Smooth muscle cell (in vitro differentiated cells): ENCODE results near the gene NPAS3. TPM values are rescaled to one million over a fixed set of nuclear protein-coding genes. Genes with fewer than 3 reads are reported as not detected.

Experiments used
- DNase-seq: peaks from one replicate; lab custom pipeline; 2025; ENCODE audit not compliant: unreplicated experiment; lab: John Stamatoyannopoulos, UW
- H2AFZ ChIP-seq: fragments of 200-600 bp; sonication (generic); 2 replicates; pipeline ENCODE4 v1.6.0; 2016; ENCODE audit warnings: antibody characterized with exemption, low read depth, mild to moderate bottlenecking
- H3F3A ChIP-seq: fragments of 200-600 bp; sonication (generic); 2 replicates; pipeline ENCODE4 v1.6.0; 2017; ENCODE audit warnings: antibody characterized with exemption, low read depth
- H3K27ac ChIP-seq: fragments of 200-600 bp; sonication (generic); 2 replicates; pipeline ENCODE4 v1.5.1; 2016; ENCODE audit warnings: low read depth, mild to moderate bottlenecking
- H3K27me3 ChIP-seq: fragments of 200-600 bp; sonication (generic); 2 replicates; pipeline ENCODE4 v1.6.1; 2016; ENCODE audit warnings: low read depth, mild to moderate bottlenecking
- H3K36me3 ChIP-seq: fragments of 200-600 bp; sonication (generic); 2 replicates; pipeline ENCODE4 v1.5.1; 2016; ENCODE audit warnings: low read depth
- H3K4me1 ChIP-seq: fragments of 200-600 bp; sonication (generic); 2 replicates; pipeline ENCODE4 v1.5.1; 2016; ENCODE audit warnings: low read depth
- H3K4me2 ChIP-seq: fragments of 200-600 bp; sonication (generic); 2 replicates; pipeline ENCODE4 v1.6.0; 2016; ENCODE audit warnings: mild to moderate bottlenecking
- H3K4me3 ChIP-seq: fragments of 200-600 bp; sonication (generic); 2 replicates; pipeline ENCODE4 v1.5.1; 2016; ENCODE audit warnings: mild to moderate bottlenecking
- H3K79me2 ChIP-seq: fragments of 200-600 bp; sonication (generic); 2 replicates; pipeline ENCODE4 v1.6.0; 2016; ENCODE audit warnings: low read depth, mild to moderate bottlenecking
- H3K9ac ChIP-seq: fragments of 200-600 bp; sonication (generic); 2 replicates; pipeline ENCODE4 v1.6.0; 2016; ENCODE audit warnings: low read depth
- H3K9me3 ChIP-seq: fragments of 200-600 bp; sonication (generic); replicated peaks from 2 replicates; pipeline ENCODE4 v1.5.1; 2016; ENCODE audit warnings: low read depth
- H4K20me1 ChIP-seq: fragments of 200-600 bp; sonication (generic); 2 replicates; pipeline ENCODE4 v1.6.0; 2016; ENCODE audit warnings: low read depth
- CTCF ChIP-seq: fragments of 200-600 bp; sonication (generic); IDR thresholded peaks from 2 replicates; pipeline ENCODE4 v1.5.1; 2017; ENCODE audit warnings: borderline replicate concordance, mild to moderate bottlenecking, antibody characterized with exemption; ENCODE audit not compliant: insufficient read depth, poor library complexity, severe bottlenecking
- WGBS: methylation state at CpG from one replicate; pipeline ENCODE4 v1.1.7; 2016; ENCODE audit warnings: low lambda C conversion rate; 5-methylcytosine and 5-hydroxymethylcytosine counted together
- polyA plus RNA-seq: library from polyadenylated mRNA; unstranded; fragments of >200 nt; fragmentation: Nextera tagmentation; extraction: Ambion mirVana; gene quantifications from 2 replicates; pipeline ENCODE4 v1.2.1, GENCODE V29; 2016
- total RNA-seq: library from RNA; depleted of rRNA; stranded (reverse); fragments of >200 nt; gene quantifications from 2 replicates; pipeline ENCODE4 v1.2.3, GENCODE V29; 2014

NPAS3 gene
- total and polyA plus RNA-seq, 2 experiments from 2014 or later, result 0.79 to 2.0 TPM

- no peaks in the 10 kb centered on the region for H3K36me3 ChIP-seq
- H4K20me1 ChIP-seq, result no peaks in the 10 kb centered on the region
- H3K4me1 ChIP-seq, result no peaks in the 10 kb centered on the region
- no peak overlapping the region for H3K4me2 ChIP-seq
- no peak overlapping the region for H3K9ac ChIP-seq
- no peaks in the 10 kb centered on the region for H3K79me2 ChIP-seq
- H3K4me3 ChIP-seq, result no peak overlapping the region
- no peaks in the 10 kb centered on the region for H3F3A ChIP-seq
- no peaks in the 10 kb centered on the region for H3K9me3 ChIP-seq
- 73% methylated on average over 3 of the region's 3 CpGs for WGBS
- H3K27ac ChIP-seq, result no peak overlapping the region
- no peak for DNase-seq
- peak overlapping the region; percentile 0 for H2AFZ ChIP-seq
- no peak for TF ChIP-seq CTCF
- no peaks in the 10 kb centered on the region for H3K27me3 ChIP-seq
These were observed 721.6 kb downstream of the NPAS3 start for GRCh38 chr14:33660248-33660647.

- no peak for DNase-seq
- Histone ChIP-seq H3K9ac (no peak overlapping the region), H3K4me1 (no peaks in the 10 kb centered on the region), H3K36me3 (no peaks in the 10 kb centered on the region), H3K9me3 (no peaks in the 10 kb centered on the region), H4K20me1 (no peaks in the 10 kb centered on the region), H3F3A (no peaks in the 10 kb centered on the region), H3K4me3 (no peak overlapping the region), H3K79me2 (no peaks in the 10 kb centered on the region), H3K27me3 (no peaks in the 10 kb centered on the region), H2AFZ (no peak overlapping the region), H3K27ac (no peak overlapping the region), H3K4me2 (no peak overlapping the region)
- TF ChIP-seq CTCF, result no peak
- 95% methylated on average over 3 of the region's 3 CpGs for WGBS
These were observed 722.4 kb downstream of the NPAS3 start for GRCh38 chr14:33661101-33661500.

- H3F3A ChIP-seq, result no peaks in the 10 kb centered on the region
- no peaks in the 10 kb centered on the region for H3K4me1 ChIP-seq
- no peaks in the 10 kb centered on the region for H3K9me3 ChIP-seq
- no peak overlapping the region for H2AFZ ChIP-seq
- WGBS, result 84% methylated on average over 4 of the region's 4 CpGs
- no peak overlapping the region for H3K27ac ChIP-seq
- no peak for TF ChIP-seq CTCF
- H3K79me2 ChIP-seq, result no peaks in the 10 kb centered on the region
- H3K36me3 ChIP-seq, result no peaks in the 10 kb centered on the region
- H3K27me3 ChIP-seq, result no peaks in the 10 kb centered on the region
- no peak overlapping the region for H3K4me2 ChIP-seq
- no peaks in the 10 kb centered on the region for H4K20me1 ChIP-seq
- no peak overlapping the region for H3K9ac ChIP-seq
- DNase-seq, result no peak
- H3K4me3 ChIP-seq, result no peak overlapping the region
These were observed 729.4 kb downstream of the NPAS3 start for GRCh38 chr14:33668066-33668465.

GRCh38 chr14:33669111-33669510 is 730.4 kb downstream of the NPAS3 start:
- WGBS, result 69% methylated on average over 2 of the region's 2 CpGs
- no peak for DNase-seq

More at GRCh38 chr14:33669111-33669510, 730.4 kb downstream of the NPAS3 start:
- no peaks in the 10 kb centered on the region for H3F3A ChIP-seq
- no peaks in the 10 kb centered on the region for H3K36me3 ChIP-seq
- TF ChIP-seq CTCF, result no peak
- H4K20me1 ChIP-seq, result no peaks in the 10 kb centered on the region
- no peak overlapping the region for H3K27ac ChIP-seq
- H3K27me3 ChIP-seq, result no peaks in the 10 kb centered on the region
- H3K79me2 ChIP-seq, result no peaks in the 10 kb centered on the region
- H3K4me2 ChIP-seq, result no peak overlapping the region
- H2AFZ ChIP-seq, result peak overlapping the region; percentile 32
- no peaks in the 10 kb centered on the region for H3K4me1 ChIP-seq
- H3K9me3 ChIP-seq, result no peaks in the 10 kb centered on the region
- no peak overlapping the region for H3K4me3 ChIP-seq
- H3K9ac ChIP-seq, result no peak overlapping the region
